M059J (cell line): ENCODE results near the gene DCST1. TPM values are rescaled to one million over a fixed set of nuclear protein-coding genes. Genes with fewer than 3 reads are reported as not detected.
A peak's percentile ranks its signal among the peaks of the same experiment; 100 is the strongest.

Experiments
- DNase-seq: peaks from one replicate; pipeline ENCODE4 v3.0.0-alpha.2; 2012; ENCODE audit warnings: low read depth
- total RNA-seq: library from RNA; depleted of rRNA; stranded (reverse); fragments of >200 nt; shearing (Covaris generic); gene quantifications from 2 replicates; pipeline ENCODE4 v1.2.3, GENCODE V29; 2014

Gene DCST1
- total RNA-seq, 1 experiment from 2014 or later, result not detected

GRCh38 chr1:155072531-155073289, 39.1 kb downstream of the DCST1 start:
- no peak for DNase-seq

- no peak for DNase-seq
Observed at GRCh38 chr1:155073377-155074242, 40.0 kb downstream of the DCST1 start.

- DNase-seq, result no peak
Observed at GRCh38 chr1:155075535-155075934, 41.9 kb downstream of the DCST1 start.

GRCh38 chr1:155076371-155076770, 42.7 kb downstream of the DCST1 start:
- DNase-seq, result no peak

GRCh38 chr1:155077346-155077745, 43.7 kb downstream of the DCST1 start:
- DNase-seq, result no peak

GRCh38 chr1:155077758-155078445, 44.3 kb downstream of the DCST1 start:
- no peak for DNase-seq

- DNase-seq, result peak; percentile 38
Observed at GRCh38 chr1:155078469-155079209, 45.0 kb downstream of the DCST1 start, which contains the start of gene EFNA3. TSS of gene EFNA3 (plus strand) at chr1:155078837. CDS start at chr1:155078942, 105 bp downstream.

- no peak for DNase-seq
Observed at GRCh38 chr1:155079210-155079486, 45.5 kb downstream of the DCST1 start.

- no peak for DNase-seq
Observed at GRCh38 chr1:155079487-155080311, 46.1 kb downstream of the DCST1 start.

GRCh38 chr1:155080312-155081228, 46.9 kb downstream of the DCST1 start:
- no peak for DNase-seq

- DNase-seq, result no peak
Observed at GRCh38 chr1:155081472-155082300, 48.1 kb downstream of the DCST1 start.

- no peak for DNase-seq
Observed at GRCh38 chr1:155082301-155083051, 48.9 kb downstream of the DCST1 start.

- no peak for DNase-seq
Observed at GRCh38 chr1:155083052-155083541, 49.5 kb downstream of the DCST1 start.

- DNase-seq, result peak; percentile 64
Observed at GRCh38 chr1:155083865-155084721, 50.5 kb downstream of the DCST1 start.

- peak; percentile 92 for DNase-seq
Observed at GRCh38 chr1:155084722-155085503, 51.3 kb downstream of the DCST1 start.

GRCh38 chr1:155085504-155086127, 52.0 kb downstream of the DCST1 start:
- peak; percentile 78 for DNase-seq
